Endometrium (tissue), 2 donors: Measurements from ENCODE around the gene HTR1D.
"Not testable (repeated sequence)": the region's sequence is repeated elsewhere in the genome, so short reads cannot be mapped to it uniquely, and the experiment has no call there.

ENCODE experiments used
- FAIRE-seq: peaks from 2 replicates; lab custom pipeline; 2012; peaks lifted over from hg19 to GRCh38; lab: Jason Lieb, UNC
- donor health status: control.
- donor health status: control.

HTR1D gene, protein sequence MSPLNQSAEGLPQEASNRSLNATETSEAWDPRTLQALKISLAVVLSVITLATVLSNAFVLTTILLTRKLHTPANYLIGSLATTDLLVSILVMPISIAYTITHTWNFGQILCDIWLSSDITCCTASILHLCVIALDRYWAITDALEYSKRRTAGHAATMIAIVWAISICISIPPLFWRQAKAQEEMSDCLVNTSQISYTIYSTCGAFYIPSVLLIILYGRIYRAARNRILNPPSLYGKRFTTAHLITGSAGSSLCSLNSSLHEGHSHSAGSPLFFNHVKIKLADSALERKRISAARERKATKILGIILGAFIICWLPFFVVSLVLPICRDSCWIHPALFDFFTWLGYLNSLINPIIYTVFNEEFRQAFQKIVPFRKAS

DNA sequence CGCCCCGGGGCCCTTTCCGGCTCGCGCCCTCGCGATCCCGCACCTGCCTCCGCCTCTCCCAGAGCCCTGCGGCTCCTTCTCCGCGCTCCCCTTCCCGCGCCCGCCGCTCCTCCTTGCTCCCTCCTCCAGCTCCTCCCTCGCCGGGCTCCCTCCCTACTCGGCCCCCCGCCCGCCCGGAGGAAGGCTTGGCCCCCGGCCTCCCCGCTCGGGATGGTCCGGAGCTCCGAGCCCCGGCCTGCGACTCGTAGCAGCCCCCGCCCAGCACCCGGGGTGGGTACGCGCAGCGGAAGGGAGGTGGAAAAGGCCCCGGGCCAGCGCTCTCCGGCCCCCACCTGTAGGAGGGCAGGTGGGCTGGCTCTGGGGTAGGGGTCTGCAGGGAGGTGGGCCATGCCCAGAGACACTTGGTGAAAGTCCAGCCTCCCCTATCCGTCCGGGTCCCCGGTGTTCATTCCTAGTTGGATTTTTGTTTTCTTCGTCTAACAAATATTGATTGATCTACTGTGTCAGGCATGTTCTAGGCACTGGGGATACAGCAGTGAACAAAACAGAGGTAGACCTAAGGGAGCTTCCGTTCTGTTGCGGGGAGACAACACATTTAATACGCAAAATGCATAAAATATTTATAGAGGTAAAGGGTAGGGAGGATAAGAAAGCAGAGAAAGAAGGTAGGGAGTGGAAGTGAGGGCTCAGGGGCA is at the start of gene HTR1D:
Gene HTR1D (minus strand): TSS at position 82 of the 695 bp plus-strand sequence. CDS start 23,283 bp downstream, outside the sequence.
- FAIRE-seq: no peak

DNA sequence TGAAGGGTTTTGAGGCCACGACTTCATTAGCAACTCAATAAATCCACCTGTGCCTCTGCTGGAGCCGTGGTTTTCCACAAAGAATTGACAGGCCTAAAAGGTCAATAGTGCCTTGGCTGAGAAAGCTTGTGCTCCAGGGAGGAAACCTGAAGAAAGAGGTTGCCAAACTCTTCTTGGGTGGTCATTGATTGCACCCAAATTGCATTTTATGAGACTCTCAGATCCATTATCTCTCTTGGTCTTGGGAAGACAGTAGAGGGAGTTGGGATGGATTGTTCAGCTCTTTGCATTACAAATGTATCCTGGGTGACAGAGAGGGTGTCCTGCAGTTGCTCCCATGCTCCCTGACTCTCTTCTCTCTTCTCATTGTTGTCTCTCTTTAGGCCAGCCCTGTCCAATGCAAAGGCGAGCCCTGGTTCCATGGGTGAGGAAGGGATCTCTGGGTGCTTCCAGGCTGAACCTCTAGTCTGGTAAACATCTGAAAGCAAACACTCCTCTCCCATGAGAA is 46.1 kb upstream of the HTR1D start:
- FAIRE-seq: no peak

DNA sequence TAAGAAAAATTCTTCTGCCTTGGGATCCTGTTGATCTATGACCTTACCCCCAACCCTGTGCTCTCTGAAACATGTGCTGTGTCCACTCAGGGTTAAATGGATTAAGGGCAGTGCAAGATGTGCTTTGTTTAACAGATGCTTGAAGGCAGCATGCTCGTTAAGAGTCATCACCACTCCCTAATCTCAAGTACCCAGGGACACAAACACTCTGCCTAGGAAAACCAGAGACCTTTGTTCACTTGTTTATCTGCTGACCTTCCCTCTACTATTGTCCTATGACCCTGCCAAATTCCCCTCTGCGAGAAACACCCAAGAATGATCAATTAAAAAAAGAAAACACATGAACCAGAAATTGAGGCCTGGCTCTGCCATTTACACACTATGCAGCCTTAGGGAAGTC is 40.8 kb upstream of the HTR1D start:
- not testable (repeated sequence) for FAIRE-seq

DNA sequence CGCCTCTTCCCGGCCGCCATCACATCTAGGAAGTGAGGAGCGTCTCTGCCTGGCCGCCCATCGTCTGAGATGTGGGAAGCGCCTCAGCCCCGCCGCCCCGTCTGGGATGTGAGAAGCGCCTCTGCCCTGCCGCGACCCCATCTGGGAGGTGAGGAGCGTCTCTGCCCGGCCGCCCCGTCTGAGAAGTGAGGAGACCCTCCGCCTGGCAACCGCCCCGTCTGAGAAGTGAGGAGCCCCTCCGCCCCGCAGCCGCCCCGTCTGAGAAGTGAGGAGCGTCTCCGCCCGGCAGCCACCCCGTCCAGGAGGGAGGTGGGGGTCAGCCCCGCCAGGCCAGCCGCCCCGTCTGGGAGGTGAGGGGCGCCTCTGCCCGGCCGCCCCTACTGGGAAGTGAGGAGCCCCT is 40.1 kb upstream of the HTR1D start:
- not testable (repeated sequence) for FAIRE-seq

DNA sequence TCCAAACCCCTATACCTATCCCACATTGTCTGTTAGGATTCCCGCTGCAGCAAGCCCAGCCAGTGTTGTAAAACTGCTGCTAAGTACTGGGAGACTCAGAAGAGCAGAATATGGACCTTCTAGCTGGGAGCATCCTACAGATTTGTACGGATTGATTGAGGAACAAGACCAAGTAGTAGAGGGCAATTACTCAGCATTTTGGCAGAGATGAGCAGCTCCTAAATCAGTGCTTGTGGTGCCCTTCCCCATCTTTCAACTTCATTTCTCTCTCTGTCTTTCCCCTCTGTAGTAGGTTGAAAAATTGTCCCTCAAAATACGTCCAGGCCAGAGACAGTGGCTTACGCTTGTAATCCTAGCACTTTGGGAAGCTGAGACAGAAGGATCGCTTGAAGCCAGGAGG is 37.3 kb upstream of the HTR1D start:
- FAIRE-seq: no peak

DNA sequence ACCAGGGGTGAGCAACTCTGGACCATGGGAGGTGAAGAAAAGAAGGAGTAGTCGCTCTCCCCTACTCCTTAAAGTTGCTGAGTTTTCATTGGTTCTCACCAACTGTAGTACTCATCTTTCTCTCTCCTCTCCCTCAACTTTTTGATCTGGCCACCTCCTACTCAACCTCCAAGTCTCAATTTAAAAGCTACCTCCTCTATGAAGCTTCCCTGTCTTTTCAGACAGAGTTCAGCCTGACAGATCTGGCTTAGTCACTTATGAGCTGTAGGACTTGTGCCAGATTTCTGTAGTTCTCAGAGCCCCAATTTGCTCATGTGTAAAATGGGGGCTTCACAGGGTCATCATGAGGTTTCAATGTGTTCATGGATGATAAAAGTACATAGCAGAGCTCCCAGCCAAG is 34.5 kb upstream of the HTR1D start:
- no peak for FAIRE-seq

DNA sequence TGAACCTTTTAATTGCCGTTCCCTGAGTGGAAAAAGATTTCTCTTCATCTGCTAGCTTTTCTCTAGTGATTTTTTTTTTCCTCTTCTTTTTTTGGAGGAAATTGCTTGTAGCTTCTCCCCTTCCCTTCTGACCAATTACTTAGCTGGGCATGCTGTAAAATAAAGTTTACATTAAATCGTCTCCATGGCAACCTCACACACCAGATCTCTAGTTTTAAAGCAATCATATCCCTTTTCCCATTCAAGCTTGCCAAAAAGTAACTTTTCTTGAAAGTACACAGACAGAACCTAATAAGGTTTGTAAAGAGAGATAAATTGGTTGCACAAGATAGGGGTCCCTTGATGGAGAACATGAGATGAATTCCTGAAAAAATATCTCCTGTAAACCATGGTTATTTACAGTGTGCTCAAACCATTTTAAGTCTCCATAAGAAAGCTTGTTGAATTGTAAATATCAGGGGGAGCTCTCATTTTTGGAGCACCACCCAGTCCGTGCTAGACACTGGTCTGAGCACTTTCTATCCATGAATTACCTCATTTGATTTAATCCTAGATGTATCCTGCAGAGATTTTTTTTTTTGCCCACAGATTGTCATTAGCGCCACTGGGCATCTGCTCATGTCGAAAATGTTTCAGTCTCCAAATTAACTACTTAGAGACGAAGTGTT is 32.6 kb upstream of the HTR1D start:
- FAIRE-seq: no peak

DNA sequence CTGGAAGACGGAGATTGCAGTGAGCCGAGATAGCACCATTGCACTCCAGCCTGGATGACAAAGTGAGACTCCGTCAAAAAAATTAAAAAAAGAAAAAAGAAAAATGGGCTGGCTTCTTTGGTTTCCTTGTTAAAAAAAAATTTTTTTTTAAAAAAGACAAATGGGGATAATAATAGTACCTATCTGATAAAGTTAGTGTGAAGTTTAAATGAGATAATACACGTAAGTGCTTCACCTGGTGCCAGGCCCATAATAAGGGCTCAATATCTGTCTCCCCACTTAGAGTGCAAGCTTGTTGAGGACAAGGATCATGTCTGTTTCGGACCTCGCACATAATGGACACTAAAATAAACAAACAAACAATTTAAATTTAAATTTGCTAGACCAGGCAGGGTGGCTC is 30.0 kb upstream of the HTR1D start:
- no peak for FAIRE-seq

DNA sequence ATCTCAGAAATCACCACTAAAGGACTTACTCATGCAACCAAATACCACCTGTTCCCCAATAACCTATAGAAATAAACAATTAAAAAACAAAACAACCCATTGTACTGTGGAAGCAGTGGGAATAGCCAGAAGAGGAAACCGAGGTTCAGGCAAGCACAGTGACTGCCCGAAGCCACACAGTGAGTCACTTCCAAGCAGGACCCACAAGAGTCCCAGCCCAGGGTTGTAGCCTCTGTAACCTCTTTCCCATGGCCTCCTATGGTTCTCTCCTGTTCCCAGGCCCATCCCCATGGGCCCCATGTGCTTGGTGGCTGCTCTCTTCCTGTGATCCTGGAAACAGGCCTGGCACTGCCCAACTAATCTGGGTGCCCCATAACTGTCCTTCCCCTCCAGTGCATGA is 29.0 kb upstream of the HTR1D start:
- no peak for FAIRE-seq

DNA sequence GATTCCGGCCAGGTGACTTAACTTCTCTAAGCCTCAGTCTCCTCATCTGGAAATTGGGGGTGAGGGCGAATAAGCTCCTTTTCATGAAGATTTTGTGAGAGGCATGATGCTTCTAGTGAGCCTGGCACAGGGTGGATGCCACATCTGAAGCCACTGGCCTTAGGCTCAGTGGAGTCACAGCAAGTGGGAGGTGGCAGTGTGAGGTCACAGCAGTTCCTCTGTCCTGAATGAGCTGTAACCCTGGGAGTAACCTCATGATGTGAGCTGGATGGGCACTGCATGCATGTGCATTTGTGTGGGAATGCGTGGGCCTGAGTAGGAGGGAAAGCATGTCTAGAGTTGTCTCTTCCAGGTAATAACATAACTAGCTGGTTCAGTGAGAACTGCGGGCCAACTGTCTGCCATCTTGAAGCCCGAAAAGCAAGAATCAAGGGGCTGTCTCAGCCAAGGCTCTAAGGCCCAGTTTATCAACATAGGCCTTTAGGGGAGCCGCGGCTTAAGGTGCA is 27.0 kb upstream of the HTR1D start:
- FAIRE-seq: no peak

DNA sequence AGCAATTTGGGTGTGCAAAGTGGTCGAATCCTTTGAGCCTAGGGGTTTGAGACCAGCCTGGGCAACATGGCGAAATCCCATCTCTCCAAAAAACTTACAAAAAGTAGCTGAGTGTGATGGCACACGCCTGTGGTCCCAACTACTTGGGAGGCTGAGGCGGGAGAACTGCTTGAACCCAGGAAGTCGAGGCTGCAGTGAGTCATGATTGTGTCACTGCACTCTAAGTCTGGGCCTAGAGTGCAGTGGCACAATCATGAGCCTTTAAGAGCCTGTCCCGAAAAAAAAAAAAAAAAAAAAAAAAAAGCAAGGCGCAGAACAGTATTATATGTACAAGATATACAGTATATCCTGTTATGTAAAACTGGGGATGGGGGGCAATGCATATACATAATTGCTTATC is 25.1 kb upstream of the HTR1D start:
- FAIRE-seq: no peak

DNA sequence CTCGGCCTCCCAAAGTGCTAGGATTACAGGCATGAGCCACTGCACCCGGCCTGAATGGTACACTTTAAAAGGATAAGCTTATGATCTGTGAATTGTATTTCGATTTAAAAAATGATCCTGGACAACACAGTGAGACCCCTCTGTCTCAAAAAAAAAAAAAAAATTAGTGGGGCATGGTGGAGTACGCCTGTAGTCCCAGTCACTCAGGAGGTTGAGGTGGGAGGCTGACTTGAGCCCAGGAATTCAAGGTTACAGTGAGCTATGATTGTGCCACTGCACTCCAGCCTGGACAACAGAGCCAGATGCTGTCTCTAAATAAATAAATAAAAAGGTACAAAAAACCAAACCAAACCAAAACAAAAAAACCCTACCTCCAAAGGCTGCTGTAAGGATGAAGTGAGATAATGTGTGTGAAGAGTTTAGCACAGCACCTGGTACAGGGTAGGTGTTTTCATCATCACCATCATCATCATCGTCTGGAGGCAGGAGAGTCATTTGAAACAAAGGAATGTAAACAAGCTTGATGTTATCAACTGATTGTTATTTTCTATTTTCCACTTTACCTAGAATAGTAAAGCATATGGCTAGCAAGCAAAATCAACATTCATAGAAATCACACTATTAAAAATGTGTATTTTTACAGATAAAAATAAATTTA is 22.5 kb upstream of the HTR1D start:
- no peak for FAIRE-seq

DNA sequence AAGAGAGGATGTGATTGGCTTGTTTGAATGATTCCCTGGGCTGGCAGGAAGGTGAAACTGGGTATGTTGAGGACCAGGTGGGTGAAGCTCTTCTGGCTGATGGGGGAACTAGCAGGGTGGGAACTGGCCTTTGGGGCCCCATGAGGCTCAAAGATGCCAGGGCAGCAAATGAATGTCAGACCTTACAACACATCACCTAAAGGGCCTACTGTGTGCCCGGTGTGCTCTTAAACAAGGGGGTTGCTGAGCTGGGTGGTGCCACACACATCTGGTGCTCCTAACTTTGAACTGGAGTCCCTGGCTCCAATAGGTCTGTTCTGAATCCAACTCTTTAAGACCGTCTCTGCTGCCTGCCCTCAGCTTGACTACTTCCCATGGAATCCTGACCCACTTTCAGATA is 21.3 kb upstream of the HTR1D start:
- FAIRE-seq: no peak

DNA sequence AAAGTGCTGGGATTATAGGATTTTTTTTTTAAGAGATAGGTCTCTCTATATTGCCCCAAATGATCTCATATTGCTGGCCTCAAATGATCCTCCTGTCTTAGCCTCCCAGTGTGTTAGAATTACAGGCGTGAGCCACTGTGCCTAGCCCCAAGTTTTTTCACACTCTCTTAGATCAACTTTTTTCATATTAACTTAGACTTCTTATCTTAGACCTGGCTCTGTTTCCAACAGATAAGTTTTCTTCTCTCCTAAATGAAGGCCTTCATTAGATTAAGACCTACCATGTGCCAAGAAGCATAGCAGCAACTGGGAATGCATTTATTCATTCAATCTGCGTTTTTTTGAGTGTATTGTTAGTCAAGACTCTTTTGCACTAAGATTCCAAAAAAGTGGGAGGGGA is 20.2 kb upstream of the HTR1D start:
- FAIRE-seq: no peak

DNA sequence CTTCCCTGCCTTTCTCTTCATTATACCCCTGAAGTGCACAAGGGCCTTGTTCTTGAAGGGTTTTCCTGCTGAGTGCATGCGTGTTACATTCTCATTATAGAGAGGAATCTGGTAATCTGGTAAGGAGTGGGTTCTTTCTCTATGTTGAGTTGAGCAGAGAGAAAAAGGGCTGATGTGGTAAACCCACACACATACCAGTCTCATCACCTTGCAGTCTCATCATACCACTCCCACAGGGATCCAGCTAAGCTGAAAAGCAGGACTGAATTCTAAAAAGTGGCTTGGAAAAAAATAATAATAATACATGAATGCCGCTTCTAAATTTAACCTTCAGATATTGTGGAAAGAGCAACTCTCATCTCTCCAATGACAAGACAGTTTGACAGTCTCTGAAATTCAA is 10.5 kb upstream of the HTR1D start:
- no peak for FAIRE-seq

DNA sequence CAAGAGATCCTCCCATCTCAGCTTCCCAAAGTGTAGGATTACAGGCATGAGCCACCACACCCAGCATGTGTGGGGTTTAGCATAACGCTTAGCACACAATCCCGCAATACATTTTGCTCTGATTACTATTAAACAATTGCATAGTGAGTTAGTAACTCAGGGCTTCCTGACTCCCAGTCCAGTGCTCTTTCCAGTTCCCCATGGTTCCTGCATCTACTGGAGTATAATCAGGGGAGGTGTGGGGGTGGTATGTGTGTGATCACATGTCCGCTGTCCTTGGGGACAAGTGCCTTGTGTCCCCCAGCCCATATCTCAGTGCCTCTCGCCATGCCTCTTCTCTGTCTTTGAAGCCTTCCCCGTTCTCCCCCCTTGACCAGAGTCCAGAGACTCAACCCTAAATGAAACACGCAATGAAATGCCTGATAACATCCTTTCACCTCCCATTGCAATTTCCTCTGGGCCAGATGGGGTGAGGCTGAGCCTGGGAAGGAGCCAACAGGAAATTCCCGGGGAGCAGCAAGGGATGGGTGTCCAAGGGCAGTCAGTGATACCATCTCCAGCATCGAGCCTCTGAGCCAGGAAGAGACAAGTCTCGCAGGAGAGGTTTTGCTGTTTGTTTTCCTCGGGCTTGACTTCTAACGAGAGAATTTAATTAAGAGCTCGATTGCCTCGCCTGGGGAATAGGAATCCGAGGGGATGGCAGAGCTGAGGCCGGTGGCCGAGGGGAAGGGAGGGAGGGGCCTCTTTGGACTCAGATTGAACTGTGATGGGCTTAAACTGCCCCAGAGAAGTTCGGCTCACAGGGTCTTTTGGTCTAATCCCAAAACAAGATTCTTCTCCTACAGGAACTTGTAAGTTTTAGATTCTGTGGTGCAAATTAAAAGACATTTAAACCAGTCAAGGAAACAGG is 7.7 kb upstream of the HTR1D start:
- no peak for FAIRE-seq

DNA sequence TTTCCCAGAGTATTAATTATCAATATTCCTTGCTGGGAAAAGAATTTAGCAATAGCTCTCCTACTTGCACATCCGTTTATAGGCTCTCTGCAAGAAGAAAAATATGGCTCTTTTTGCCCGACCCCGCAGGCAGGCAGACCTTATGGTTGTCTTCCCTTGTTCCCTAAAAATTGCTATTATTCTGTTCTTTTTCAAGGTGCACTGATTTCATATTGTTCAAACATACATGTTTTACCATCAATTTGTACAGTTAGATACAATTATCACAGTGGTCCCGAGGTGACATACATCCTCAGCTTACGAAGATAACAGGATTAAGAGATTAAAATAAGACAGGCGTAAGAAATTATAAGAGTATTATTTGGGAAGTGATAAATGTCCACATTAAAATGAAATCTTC is 6.7 kb upstream of the HTR1D start:
- not testable (repeated sequence) for FAIRE-seq

DNA sequence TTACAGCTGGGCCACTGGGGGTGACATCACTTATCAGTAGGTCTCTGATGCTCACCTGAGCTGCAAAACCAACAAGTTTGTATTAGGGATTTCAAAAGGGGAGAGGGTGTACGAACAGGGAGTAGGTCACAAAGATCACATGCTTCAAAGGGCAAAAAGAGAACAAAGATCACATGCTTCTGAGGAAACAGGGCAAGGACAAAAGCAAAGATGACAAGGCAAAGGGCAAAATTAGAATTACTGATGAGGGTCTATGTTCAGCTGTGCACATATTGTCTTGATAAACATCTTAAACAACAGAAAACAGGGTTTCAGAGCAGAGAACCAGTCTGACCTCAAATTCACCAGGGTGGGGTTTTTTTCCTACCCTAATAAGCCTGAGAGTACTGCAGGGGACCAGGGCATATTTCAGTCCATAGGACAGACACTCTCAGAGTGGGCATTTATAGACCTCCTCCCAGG is 6.2 kb upstream of the HTR1D start:
- not testable (repeated sequence) for FAIRE-seq

DNA sequence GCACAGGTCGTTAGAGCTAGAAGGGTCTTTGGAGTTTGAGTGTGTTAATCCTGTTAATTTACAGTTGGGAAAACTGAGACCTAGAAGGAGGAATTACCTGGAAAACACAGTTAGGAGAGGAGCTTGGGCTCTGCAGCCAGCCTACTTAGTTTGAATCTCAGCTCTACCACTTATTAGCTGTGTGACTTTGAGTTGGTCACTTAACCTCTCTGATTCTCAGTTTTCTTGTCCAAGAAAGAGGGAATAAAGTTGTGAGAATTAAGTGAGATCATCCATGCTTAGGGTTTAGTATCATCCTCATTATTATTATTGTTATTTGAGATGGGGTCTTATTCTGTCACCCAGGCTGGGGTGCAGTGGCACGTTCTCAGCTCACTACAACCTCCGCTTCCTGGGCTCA is 5.4 kb upstream of the HTR1D start:
- no peak for FAIRE-seq

DNA sequence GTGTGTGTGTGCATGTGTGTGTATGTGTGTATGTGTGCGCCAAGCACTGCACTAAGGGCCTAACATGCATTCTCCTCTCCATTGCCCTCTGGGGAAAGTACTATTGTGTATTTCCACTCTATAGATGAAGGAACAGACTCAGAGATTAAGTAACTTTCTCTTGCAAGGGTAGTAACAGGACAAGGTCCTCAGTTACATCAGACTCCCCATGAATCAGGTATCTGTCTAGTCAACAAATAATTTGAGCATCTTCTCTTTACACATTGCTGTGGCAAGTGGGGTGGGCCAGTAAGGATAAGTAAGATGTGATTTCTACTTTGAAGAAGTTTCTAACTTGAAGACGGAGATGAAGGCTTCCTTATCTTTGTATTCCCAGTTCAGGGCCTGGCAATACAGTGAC is 5.0 kb upstream of the HTR1D start:
- FAIRE-seq: no peak

DNA sequence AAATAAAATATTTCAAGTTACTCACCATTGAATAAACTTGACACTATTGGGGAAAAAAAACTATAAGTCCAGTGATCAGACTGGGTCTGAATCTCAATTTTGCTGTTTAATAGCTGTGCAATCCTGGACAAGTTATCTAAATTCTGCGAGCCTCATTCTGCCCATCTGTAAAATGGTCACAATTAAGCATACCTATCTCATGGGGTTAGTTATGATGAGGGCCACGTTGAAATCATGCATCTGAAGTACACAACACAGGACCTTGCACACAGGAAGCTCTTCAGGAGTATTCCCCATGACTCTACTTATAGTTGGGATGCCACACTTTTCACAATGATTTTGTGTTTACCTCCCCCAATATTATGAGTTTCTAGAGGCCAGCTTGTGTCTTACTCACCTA is 3.8 kb upstream of the HTR1D start:
- no peak for FAIRE-seq
